Smooth muscle cell of the pulmonary artery (primary cell): ENCODE data around the gene OR9A2. TPM values are rescaled to one million over a fixed set of nuclear protein-coding genes. Genes with fewer than 3 reads are reported as not detected.

ENCODE experiments used
- total RNA-seq: library from RNA; depleted of rRNA; stranded (reverse); fragments of >200 nt; gene quantifications from 2 replicates; pipeline ENCODE4 v1.2.3, GENCODE V29; 2014

OR9A2 gene, protein sequence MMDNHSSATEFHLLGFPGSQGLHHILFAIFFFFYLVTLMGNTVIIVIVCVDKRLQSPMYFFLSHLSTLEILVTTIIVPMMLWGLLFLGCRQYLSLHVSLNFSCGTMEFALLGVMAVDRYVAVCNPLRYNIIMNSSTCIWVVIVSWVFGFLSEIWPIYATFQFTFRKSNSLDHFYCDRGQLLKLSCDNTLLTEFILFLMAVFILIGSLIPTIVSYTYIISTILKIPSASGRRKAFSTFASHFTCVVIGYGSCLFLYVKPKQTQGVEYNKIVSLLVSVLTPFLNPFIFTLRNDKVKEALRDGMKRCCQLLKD
- 0.13 TPM in 1 of 2 replicates, not detected in the other for total RNA-seq

DNA sequence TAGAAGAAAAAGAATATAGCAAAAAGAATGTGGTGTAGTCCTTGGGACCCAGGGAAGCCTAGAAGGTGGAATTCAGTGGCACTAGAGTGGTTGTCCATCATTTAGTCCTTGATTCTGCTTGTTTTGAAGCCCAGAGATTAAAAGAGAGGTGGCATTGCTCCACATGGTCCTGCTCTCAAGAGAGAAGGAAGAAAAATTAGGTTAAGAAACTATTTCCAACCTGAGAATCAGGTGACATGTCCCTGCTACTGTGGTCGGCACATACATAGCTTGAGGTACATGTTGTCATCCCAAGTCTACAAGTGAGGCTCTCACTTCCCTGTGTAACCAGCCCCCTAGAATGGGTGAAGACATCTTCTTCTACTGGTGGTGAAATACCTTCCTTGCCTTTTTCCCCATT lies at the start of gene OR9A2:
Gene OR9A2, minus strand, starts transcription at position 101 of the 400 bp plus-strand sequence. Its CDS starts 0 bp downstream, at position 101.

DNA sequence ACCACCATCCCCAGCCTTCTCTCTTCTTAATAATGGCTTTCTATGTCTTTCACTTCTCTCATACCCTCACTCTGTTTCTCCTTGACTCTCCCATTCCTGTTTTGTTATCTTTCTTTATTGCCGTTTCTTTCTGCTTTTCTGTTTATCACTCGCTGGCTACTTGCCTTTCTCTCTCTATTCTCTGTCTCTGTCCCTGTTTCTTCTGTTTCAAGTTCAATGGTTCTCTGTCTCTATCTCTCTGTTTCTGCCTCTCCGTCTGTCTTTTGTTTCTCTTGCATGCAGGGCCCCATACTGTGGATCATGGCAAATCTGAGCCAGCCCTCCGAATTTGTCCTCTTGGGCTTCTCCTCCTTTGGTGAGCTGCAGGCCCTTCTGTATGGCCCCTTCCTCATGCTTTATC lies 25.1 kb upstream of the OR9A2 start, which contains the start of gene OR6V1:
Gene OR6V1, plus strand, starts transcription at position 301 of the 400 bp plus-strand sequence. Its CDS starts 0 bp downstream, at position 301.

Other genes starting within 250 kb of the OR9A2 start
- gene EPHB6, start 172.1 kb downstream of the OR9A2 start, total RNA-seq: 1.7 and 18.4 TPM in 2 replicates
- not detected in 2 replicates for gene TRPV6, start 141.4 kb downstream of the OR9A2 start, total RNA-seq
- not detected in 2 replicates for gene TRPV5, start 93.4 kb downstream of the OR9A2 start, total RNA-seq
- not detected in 2 replicates for gene LLCFC1, start 87.6 kb downstream of the OR9A2 start, total RNA-seq
- 0.13 TPM in 1 of 2 replicates, not detected in the other for gene KEL, start 64.8 kb downstream of the OR9A2 start, total RNA-seq
- gene OR6V1, start 25.2 kb upstream of the OR9A2 start, total RNA-seq: not detected in 2 replicates
- not detected in 2 replicates for gene PIP, start 104.9 kb upstream of the OR9A2 start, total RNA-seq
- gene TAS2R39, start 156.3 kb upstream of the OR9A2 start, total RNA-seq: not detected in 2 replicates
- not detected in 2 replicates for gene TAS2R40, start 194.9 kb upstream of the OR9A2 start, total RNA-seq
- gene GSTK1, start 236.3 kb upstream of the OR9A2 start, total RNA-seq: 71.8 and 80.3 TPM in 2 replicates